HFF-Myc (cell line): ENCODE data around the gene SUPT16H.

ENCODE experiments used
- DNase-seq: peaks from one replicate; pipeline ENCODE4 v3.0.0-alpha.2; 2011; ENCODE audit warnings: low read depth; ENCODE audit errors: extremely low read depth
- H3K4me3 ChIP-seq: replicated peaks from 2 replicates; pipeline ENCODE4 v1.5.1; 2011; ENCODE audit warnings: low read depth, mild to moderate bottlenecking, control low read depth, low read length
- TF ChIP-seq, protein P1 (sequence below): IDR thresholded peaks from 2 replicates; pipeline ENCODE4 v1.5.1; 2012; ENCODE audit warnings: mild to moderate bottlenecking, low read depth, low read length, control low read depth; ENCODE audit errors: missing control alignments

Gene SUPT16H

DNA sequence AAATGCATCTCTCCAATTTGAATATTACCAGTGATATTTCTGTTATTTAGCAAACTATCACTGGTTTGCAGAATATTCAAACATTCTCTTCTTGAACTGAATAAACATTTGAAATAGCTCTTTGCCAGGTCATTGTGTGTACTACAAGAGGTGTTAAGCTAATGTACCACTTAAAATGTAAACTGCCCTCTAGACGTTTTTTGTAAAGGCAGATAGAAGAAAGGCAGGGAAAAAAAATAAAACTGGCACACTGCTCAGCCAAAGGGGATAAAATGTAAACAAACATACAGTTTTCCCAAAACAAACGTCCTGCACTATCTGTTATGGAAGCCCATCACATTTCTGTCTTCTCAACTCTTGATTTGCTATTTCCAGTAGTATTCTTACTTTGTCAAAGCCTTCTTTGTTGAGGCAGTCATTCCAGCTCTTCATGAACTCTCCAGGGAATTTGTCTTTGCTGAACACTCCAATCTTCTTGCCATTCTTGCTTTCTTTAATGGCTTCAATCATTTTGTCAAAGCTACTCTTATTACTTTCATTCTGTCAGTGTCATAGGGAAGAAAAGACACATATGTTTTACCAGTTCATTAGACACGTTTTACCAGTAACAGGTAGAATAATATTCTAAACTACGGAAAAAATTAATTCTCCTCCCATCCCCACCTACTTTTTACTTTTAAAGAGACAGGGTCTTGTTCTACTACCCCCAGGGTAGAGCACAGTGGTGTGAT lies 13.7 kb downstream of the SUPT16H start:
- no peak for DNase-seq
- TF ChIP-seq, protein P1, sequence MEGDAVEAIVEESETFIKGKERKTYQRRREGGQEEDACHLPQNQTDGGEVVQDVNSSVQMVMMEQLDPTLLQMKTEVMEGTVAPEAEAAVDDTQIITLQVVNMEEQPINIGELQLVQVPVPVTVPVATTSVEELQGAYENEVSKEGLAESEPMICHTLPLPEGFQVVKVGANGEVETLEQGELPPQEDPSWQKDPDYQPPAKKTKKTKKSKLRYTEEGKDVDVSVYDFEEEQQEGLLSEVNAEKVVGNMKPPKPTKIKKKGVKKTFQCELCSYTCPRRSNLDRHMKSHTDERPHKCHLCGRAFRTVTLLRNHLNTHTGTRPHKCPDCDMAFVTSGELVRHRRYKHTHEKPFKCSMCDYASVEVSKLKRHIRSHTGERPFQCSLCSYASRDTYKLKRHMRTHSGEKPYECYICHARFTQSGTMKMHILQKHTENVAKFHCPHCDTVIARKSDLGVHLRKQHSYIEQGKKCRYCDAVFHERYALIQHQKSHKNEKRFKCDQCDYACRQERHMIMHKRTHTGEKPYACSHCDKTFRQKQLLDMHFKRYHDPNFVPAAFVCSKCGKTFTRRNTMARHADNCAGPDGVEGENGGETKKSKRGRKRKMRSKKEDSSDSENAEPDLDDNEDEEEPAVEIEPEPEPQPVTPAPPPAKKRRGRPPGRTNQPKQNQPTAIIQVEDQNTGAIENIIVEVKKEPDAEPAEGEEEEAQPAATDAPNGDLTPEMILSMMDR = no peak
- H3K4me3 ChIP-seq = no peak overlapping the region

DNA sequence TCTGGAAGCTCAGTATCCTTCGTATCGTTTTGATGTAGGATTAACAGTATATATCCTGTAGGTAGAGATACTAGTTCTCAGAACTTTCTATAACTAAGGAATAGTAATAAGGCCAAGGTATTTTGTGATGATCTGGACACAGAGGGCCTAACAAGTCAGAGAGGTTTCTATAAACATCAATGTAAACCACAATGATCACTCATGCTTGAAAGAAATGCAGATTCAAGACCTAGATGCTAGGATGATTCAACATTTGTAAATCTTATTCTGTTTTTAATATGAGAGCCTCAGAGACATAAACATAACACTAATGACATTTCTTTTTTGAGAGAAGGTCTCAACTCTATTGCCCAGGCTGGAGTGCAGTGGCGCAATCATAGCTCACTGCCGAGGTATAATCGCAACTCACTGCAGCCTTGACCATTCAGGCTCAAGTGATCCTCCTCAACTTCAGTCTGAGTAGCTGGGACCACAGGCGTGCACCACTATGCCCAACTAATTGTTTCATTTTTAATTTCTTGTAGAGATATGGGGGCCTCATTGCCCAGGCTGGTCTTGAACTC lies 16.2 kb downstream of the SUPT16H start:
- DNase-seq = no peak
- no peak overlapping the region for H3K4me3 ChIP-seq
- TF ChIP-seq, protein P1 = no peak

DNA sequence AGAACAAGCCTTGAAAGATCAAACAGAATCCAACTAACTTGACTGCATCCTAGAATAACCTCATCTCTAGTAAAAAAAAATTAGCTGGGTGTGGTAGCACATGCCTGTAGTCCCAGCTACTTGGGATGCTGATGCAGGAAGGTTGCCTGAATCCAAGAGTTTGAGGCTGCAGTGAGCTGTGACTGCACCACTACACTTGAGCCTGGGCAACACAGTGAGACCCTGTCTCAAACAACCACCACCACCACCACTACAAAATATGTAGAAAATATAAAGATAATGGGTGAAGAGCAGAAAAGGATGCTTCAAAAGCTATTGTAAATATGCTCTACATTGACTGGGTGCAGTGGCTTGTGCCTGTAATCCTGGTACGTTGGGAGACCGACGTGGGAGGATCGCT lies 27.3 kb downstream of the SUPT16H start:
- TF ChIP-seq, protein P1 = no peak
- DNase-seq = no peak
- no peak overlapping the region for H3K4me3 ChIP-seq

DNA sequence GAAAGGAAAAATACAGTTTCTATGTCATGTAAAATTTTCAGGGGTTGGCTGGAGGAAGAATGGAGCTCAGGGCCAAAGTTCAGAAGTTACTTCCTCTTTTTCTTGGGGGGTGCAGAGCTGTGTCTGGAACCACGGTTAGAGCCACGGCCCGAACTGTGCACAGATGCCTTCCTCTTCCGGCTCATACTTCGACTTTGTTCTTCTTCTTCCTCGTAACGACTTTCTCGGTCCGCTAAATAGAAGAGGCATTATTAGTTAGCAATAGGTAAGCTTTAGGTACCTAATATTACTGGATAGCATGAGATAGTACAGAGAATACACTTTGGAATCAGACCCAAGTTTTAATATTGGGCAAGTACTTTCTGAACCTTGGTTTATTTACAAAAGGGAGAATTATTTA lies 31.2 kb downstream of the SUPT16H start:
- H3K4me3 ChIP-seq = no peak overlapping the region
- DNase-seq = no peak
- TF ChIP-seq, protein P1 = no peak

- TF ChIP-seq, protein P1 = no peak
These were observed 33.3 kb downstream of the SUPT16H start for GRCh38 chr14:21350539-21350938.

DNA sequence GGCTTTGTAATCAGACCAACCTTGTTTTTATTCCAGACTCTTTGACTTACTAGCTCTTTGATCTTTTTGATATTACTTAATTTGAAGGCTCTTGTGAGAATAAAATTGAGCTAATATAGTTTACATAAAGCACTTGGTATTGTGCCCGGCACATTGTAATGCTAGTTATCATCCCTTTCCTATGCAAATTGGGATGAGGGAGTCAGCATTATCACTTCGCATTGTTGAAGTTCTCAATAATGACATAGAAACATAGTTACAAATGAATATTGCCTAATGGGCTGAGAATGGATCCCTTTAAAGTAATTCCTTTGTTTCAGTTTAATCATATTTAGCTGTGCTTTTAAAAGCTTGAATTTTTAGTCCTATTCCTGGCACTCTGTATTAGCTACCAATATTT lies 36.6 kb downstream of the SUPT16H start:
- TF ChIP-seq, protein P1 = no peak
- no peak overlapping the region for H3K4me3 ChIP-seq
- DNase-seq = no peak

More at GRCh38 chr14:21350539-21350938, 33.3 kb downstream of the SUPT16H start:
- H3K4me3 ChIP-seq = no peak overlapping the region
- no peak for DNase-seq
